ENCODE data around the gene MPG. TPM values are rescaled to one million over a fixed set of nuclear protein-coding genes. Genes with fewer than 3 reads are reported as not detected.

Gene MPG
- polyA plus RNA-seq, 1 of the 3 experiments (the other 2 are of a cell fraction) = 98.3 TPM

DNA sequence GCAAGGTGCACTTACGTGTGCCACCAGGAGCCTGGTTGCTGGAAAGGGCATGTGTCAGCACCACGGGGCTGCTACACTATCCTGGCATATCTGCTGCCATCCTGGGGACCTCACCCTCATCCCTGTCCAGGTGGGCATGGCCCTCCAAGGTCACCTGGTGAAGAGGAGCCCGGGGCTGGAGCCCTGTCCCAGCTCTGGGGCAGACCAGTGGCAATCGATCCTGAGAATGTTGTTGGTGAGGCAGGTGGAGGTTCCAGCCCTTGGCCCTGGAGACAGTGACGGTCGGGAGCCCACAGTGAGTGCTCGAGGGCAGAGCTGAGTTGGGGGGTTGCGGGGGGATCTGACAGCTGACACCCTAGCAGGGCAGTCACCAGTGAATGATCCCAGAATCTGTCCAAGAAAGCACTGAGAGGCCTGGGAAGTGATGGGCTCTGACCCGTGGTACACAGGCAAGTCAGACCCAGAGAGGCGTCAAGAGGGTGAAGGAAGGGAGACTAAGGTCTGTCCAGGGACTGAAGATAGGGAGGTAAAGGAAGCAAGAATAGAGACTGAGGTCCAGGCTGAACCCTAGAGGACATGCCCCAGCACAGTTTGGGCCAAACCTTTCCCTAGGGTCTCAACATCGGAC lies 42.2 kb upstream of the MPG start:
- Histone ChIP-seq H4K20me1 (ENCODE audit: insufficient read depth) (no peaks in the 10 kb centered on the region), H3K4me1 (ENCODE audit: control insufficient read depth in 1 of 2, insufficient read depth in 2 of 2, low read depth in 1 of 2, low read length in 1 of 2) (peaks cover 0 to 5% of the 10 kb centered on the region in 2 experiments; a peak in 1 of 4 replicates), H3K4me3 (ENCODE audit: low read depth in 2 of 2, low read length in 1 of 2) (no peak overlapping the region), H3K27ac (ENCODE audit: low read depth in 2 of 2, low read length in 1 of 2) (no peak overlapping the region), H3F3A (replicated peaks; ENCODE audit: insufficient read depth) (no peaks in the 10 kb centered on the region), H3K9me2 (no peaks in the 10 kb centered on the region), H3K79me2 (ENCODE audit: insufficient read depth) (no peaks in the 10 kb centered on the region), H3K9me3 (no peaks in the 10 kb centered on the region), H3K9ac (no peak overlapping the region), H2AFZ (ENCODE audit: low read depth) (no peak overlapping the region), H3K4me2 (no peak overlapping the region), H3K36me3 (replicated peaks in 1 of 2; ENCODE audit: control insufficient read depth in 1 of 2, insufficient read depth in 2 of 2, low read length in 1 of 2) (no peaks in the 10 kb centered on the region), H3K27me3 (ENCODE audit: insufficient read depth) (no peaks in the 10 kb centered on the region)
- DNase-seq = no peak
- TF ChIP-seq, protein P1, sequence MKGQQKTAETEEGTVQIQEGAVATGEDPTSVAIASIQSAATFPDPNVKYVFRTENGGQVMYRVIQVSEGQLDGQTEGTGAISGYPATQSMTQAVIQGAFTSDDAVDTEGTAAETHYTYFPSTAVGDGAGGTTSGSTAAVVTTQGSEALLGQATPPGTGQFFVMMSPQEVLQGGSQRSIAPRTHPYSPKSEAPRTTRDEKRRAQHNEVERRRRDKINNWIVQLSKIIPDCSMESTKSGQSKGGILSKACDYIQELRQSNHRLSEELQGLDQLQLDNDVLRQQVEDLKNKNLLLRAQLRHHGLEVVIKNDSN (IDR thresholded peaks at IDR 0.05; ENCODE audit: borderline replicate concordance, low read depth) = no peak
- no peak for TF ChIP-seq MXI1 (IDR thresholded peaks at IDR 0.05; ENCODE audit: low read depth, low read length)
- TF ChIP-seq RAD21 (IDR thresholded peaks at IDR 0.05; ENCODE audit: low read length) = no peak
- TF ChIP-seq PBX3 (IDR thresholded peaks at IDR 0.05) = no peak
- no peak for TF ChIP-seq FOSL2 (IDR thresholded peaks at IDR 0.05; ENCODE audit: borderline replicate concordance, low read depth)
- no peak for TF ChIP-seq TCF12 (IDR thresholded peaks at IDR 0.05)
- TF ChIP-seq, protein P2, sequence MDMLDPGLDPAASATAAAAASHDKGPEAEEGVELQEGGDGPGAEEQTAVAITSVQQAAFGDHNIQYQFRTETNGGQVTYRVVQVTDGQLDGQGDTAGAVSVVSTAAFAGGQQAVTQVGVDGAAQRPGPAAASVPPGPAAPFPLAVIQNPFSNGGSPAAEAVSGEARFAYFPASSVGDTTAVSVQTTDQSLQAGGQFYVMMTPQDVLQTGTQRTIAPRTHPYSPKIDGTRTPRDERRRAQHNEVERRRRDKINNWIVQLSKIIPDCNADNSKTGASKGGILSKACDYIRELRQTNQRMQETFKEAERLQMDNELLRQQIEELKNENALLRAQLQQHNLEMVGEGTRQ (IDR thresholded peaks at IDR 0.05; ENCODE audit: borderline replicate concordance, low read depth, low read length) = no peak
- WGBS (ENCODE audit: low lambda C conversion rate) = 100% methylated on average over 7 of the region's 11 CpGs
- POLR2A ChIA-PET = no interaction called here
- CTCF ChIA-PET = no interaction called here

DNA sequence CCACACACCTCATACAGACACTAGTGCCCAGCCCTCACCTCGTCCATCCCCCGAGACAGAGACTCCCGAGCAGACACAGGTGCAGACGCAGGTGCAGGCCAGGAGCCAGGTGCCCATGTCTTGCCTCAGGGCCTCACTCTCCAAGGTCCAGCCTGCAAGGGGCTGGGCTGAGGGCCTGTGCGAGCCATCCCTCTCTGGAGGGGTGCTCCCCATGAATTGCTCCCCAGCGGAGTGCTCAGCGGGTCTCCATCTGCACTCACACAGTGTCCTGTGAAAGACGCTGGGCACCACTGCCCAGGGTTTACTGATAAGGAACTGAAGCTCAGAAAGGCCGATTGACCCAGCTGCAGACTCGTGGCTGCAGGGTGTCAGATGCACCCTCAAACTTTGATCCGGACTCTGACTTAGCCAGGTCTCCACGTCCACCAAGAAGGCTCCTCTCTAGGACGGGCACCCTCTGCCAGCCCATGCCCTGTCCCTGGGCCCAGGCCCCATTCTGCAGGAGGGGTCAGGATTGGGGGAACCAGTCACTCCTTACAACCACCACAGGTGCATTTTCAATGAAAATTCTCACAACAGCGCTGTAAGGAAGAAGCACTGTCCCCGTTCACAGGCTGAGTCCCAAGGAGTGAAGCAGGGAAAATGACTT lies 41.6 kb upstream of the MPG start:
- no peaks in the 10 kb centered on the region for H3K36me3 ChIP-seq (replicated peaks in 1 of 2; ENCODE audit: control insufficient read depth in 1 of 2, insufficient read depth in 2 of 2, low read length in 1 of 2)
- H3K9ac ChIP-seq = no peak overlapping the region
- no peaks in the 10 kb centered on the region for H3K9me2 ChIP-seq
- no peak for TF ChIP-seq GATA2 (CRISPR knock-in tag; IDR thresholded peaks at IDR 0.05)
- no peak for TF ChIP-seq NFIC (IDR thresholded peaks at IDR 0.05; ENCODE audit: borderline replicate concordance)
- no peak for TF ChIP-seq EP300 (IDR thresholded peaks at IDR 0.05; ENCODE audit: borderline replicate concordance in 1 of 2, low read depth in 1 of 2, low read length in 1 of 2)
- TF ChIP-seq RAD21 (IDR thresholded peaks at IDR 0.05; ENCODE audit: low read length) = no peak
- TF ChIP-seq MXI1 (IDR thresholded peaks at IDR 0.05; ENCODE audit: low read depth, low read length) = no peak
- no peak for TF ChIP-seq ELF1 (IDR thresholded peaks at IDR 0.05)
- TF ChIP-seq RFX5 (IDR thresholded peaks at IDR 0.05; ENCODE audit: low read length) = no peak
- no peak for TF ChIP-seq TCF12 (IDR thresholded peaks at IDR 0.05)
- no peak for TF ChIP-seq TAF1 (IDR thresholded peaks at IDR 0.05; ENCODE audit: borderline replicate concordance, low read depth, low read length)
- no peak for TF ChIP-seq POLR2AphosphoS5 (IDR thresholded peaks at IDR 0.05; ENCODE audit: low read depth, low read length)
- no peak for TF ChIP-seq ZBTB33 (IDR thresholded peaks at IDR 0.05; ENCODE audit: borderline replicate concordance, low read depth)
- TF ChIP-seq GABPA (IDR thresholded peaks at IDR 0.05; ENCODE audit: low read depth) = no peak
- TF ChIP-seq RXRA (IDR thresholded peaks at IDR 0.05; ENCODE audit: borderline replicate concordance, low read depth) = no peak
- TF ChIP-seq, protein P2 (IDR thresholded peaks at IDR 0.05; ENCODE audit: borderline replicate concordance, low read depth, low read length) = no peak
- TF ChIP-seq EZH2phosphoT487 (IDR thresholded peaks at IDR 0.05; ENCODE audit: borderline replicate concordance, low read depth) = no peak
- TF ChIP-seq JUND (IDR thresholded peaks at IDR 0.05) = no peak
- no peak for TF ChIP-seq SIN3A (IDR thresholded peaks at IDR 0.05; ENCODE audit: borderline replicate concordance, low read depth, low read length)
- no peak for TF ChIP-seq MEF2A (IDR thresholded peaks at IDR 0.05; ENCODE audit: borderline replicate concordance, low read depth)
- H3F3A ChIP-seq (replicated peaks; ENCODE audit: insufficient read depth) = no peaks in the 10 kb centered on the region
- H3K27ac ChIP-seq (ENCODE audit: low read depth in 2 of 2, low read length in 1 of 2) = no peak overlapping the region
- no peaks in the 10 kb centered on the region for H3K79me2 ChIP-seq (ENCODE audit: insufficient read depth)
- WGBS (ENCODE audit: low lambda C conversion rate) = 97% methylated on average over 11 of the region's 15 CpGs
- H3K4me3 ChIP-seq (ENCODE audit: low read depth in 2 of 2, low read length in 1 of 2) = no peak overlapping the region
- H3K9me3 ChIP-seq = no peaks in the 10 kb centered on the region
- no peak overlapping the region for H3K4me2 ChIP-seq
- POLR2A ChIA-PET = no interaction called here
- no peak overlapping the region for H2AFZ ChIP-seq (ENCODE audit: low read depth)
- peaks cover 0 to 5% of the 10 kb centered on the region in 2 experiments; a peak in 1 of 4 replicates for H3K4me1 ChIP-seq (ENCODE audit: control insufficient read depth in 1 of 2, insufficient read depth in 2 of 2, low read depth in 1 of 2, low read length in 1 of 2)
- CTCF ChIA-PET = interaction anchor here (1.0 kb wide), 1 partner anchor 29 kb away, joined by 3 read pairs; no protein-coding TSS in a partner anchor
- no peaks in the 10 kb centered on the region for H3K27me3 ChIP-seq (ENCODE audit: insufficient read depth)
- no peaks in the 10 kb centered on the region for H4K20me1 ChIP-seq (ENCODE audit: insufficient read depth)
- DNase-seq = no peak
